Activated CD4-positive, alpha-beta T cell treated with anti-CD3 and anti-CD28 coated beads for 36 hours (primary cell): Measurements from ENCODE around the gene PIK3CD. TPM values are rescaled to one million over a fixed set of nuclear protein-coding genes. Genes with fewer than 3 reads are reported as not detected.

ENCODE experiments used
- ATAC-seq: fragments of 200-7000 bp; cut with Tn5 transposase; one replicate; pipeline ENCODE4 v1.10.0; 2021; ENCODE audit warnings: mild to moderate bottlenecking, moderate library complexity
- CTCF ChIA-PET: fragments of 350-600 bp; sonication (Branson Sonifier 250); formaldehyde crosslinking; loops from one replicate; lab custom pipeline; 2021; ENCODE audit warnings: antibody characterized with exemption; lab: Charles Lee
- POLR2A ChIA-PET: fragments of 350-600 bp; sonication (Branson Sonifier 250); formaldehyde crosslinking; loops from one replicate; lab custom pipeline; 2021; ENCODE audit warnings: antibody characterized with exemption, inconsistent platforms; lab: Charles Lee
- DNase-seq: peaks from one replicate; pipeline ENCODE4 v3.0.0-alpha.2; 2020
- H3K27ac Mint-ChIP-seq: one replicate; pipeline ENCODE4 v1.8.0; 2021; ENCODE audit warnings: mixed read lengths
- H3K27me3 Mint-ChIP-seq: one replicate; pipeline ENCODE4 v1.8.0; 2021; ENCODE audit warnings: mixed read lengths
- H3K36me3 Mint-ChIP-seq: one replicate; pipeline ENCODE4 v1.8.0; 2021; ENCODE audit warnings: low read depth, mixed read lengths
- H3K4me1 Mint-ChIP-seq: one replicate; pipeline ENCODE4 v1.8.0; 2021; ENCODE audit warnings: mixed read lengths
- H3K4me3 Mint-ChIP-seq: one replicate; pipeline ENCODE4 v1.8.0; 2021; ENCODE audit warnings: mild to moderate bottlenecking, moderate library complexity, mixed read lengths
- H3K9me3 Mint-ChIP-seq: one replicate; pipeline ENCODE4 v1.8.0; 2021; ENCODE audit warnings: low read depth, mixed read lengths
- intact Hi-C, 2 experiments: fragments of 100-400 bp; cut with DNase I in 1 of 2; cut with micrococcal nuclease in 1 of 2; formaldehyde crosslinking; loops; one replicate each; pipeline versions ENCODE4 v1.14.2 to v1.15.1; 2022 to 2024; cut with DNase I, micrococcal nuclease
- total RNA-seq, 2 experiments: library from RNA; stranded (reverse); gene quantifications; one replicate each; pipeline ENCODE4 v1.2.3, GENCODE V29; 2021

Gene PIK3CD
- 100 to 1,000 TPM in 1 of 2 experiments, 10 to 100 TPM in 1; 96.4 to 114 TPM for total RNA-seq

DNA sequence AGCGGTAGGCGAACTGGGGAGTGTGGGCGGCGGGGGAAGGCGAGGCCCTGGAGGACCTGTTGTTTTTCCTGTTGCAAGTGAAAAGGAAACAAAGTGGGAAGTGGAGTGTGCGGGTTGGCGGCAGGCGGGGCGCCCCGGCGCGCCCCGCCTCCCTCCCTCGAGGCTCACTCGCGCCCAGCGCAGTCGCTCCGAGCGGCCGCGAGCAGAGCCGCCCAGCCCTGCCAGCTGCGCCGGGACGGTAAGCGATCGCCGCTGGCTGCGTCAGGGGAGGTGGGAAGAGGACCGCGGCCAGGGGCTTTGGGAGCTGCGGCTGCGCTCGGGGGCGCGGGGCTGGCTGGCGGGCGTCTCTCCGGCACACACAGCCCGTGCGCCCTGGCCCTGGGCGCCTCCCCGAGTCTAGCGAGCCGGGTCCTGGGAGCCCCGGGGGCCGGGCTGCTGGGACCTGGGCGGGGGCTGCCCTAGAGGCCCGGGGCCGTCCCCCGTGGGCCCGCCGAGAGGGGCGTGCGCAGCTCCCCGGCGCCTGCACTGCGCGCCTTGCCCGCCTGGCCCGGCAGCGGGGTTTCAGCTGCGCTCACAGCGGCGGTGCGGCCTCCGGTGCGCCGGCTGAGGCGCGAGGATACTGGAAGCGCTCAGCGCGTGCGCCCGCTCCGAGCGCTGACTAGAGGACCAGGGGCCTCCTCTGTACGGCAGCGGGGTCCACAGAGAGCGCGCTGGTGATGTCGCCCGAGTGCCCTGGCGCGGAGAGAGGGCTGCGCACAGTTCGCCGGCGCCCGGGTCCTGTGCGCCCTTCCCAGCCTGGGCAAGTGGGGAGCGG lies at the start of gene PIK3CD:
Gene PIK3CD (plus strand): TSS at position 167 of the 814 bp plus-strand sequence. CDS start 58,725 bp downstream, outside the sequence.
- intact Hi-C loops = loop anchor here (1.0 to 10.0 kb wide), 6 partner anchors 66 to 1254 kb away; partner anchors contain the start of gene ENO1 (in 1 of the 2)
- peak within 1 kb of the TSS; percentile 99 for H3K27ac Mint-ChIP-seq
- ChIA-PET POLR2A (interaction anchor here (0.9 to 5.8 kb wide), 2 partner anchors 22 to 70 kb away, joined by 4 to 49 read pairs; no protein-coding TSS in a partner anchor), CTCF (interaction anchor here (0.5 to 9.2 kb wide), 9 partner anchors 12 to 647 kb away, joined by 3 to 100 read pairs (median 4); no protein-coding TSS in a partner anchor)
- peaks cover 22% of the 10 kb centered on the region for H3K36me3 Mint-ChIP-seq
- peak within 1 kb of the TSS; percentile 98 for H3K4me3 Mint-ChIP-seq
- no peaks in the 10 kb centered on the region for H3K27me3 Mint-ChIP-seq
- DNase-seq (peak; percentile 69), ATAC-seq (peak; percentile 24)
- H3K9me3 Mint-ChIP-seq = no peaks in the 10 kb centered on the region
- H3K4me1 Mint-ChIP-seq = peaks cover 51% of the 10 kb centered on the region

DNA sequence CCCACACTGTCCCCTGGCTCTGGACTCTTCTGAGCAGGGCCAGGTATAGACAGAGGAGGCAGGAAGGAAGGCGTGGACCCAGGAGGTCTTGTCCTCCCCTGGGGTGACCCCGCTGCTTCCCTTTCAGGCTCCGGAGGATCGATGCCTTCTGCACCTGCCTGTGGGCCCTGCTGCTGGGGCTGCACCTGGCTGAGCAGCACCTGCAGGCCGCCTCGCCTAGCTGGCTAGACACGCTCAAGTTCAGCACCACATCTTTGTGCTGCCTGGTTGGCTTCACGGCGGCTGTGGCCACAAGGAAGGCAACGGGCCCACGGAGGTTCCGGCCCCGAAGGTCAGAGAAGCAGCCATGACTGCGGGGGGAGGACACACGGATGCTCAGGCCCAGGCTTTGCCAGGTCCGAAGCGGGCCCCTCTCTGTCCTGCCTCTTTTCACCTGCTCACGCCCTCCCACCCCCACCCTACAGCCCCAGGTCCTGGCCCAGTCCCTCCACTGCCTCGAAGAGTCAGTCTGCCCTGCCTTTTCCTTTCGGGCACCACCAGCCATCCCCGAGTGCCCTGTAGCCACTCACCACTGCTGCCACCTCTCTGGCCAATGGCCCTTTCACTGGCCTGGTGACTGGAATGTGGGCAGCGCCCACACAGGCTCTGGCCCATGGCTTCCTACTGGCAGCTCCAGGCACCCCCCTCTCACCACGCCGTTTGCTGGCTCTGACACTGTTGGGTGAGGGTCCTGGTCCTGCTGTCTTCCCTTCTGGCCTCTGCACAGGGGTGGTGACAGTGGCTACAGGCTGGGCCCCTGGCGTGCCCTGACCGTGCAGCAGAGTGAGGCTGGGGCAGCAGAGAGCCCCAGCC lies 49.4 kb upstream of the PIK3CD start:
- H3K4me1 Mint-ChIP-seq = no peaks in the 10 kb centered on the region
- ATAC-seq (no peak), DNase-seq (no peak)
- no peak overlapping the region for H3K27ac Mint-ChIP-seq
- intact Hi-C loops = no loop called here
- ChIA-PET CTCF (no interaction called here), POLR2A (no interaction called here)
- H3K9me3 Mint-ChIP-seq = no peaks in the 10 kb centered on the region
- no peaks in the 10 kb centered on the region for H3K27me3 Mint-ChIP-seq
- H3K36me3 Mint-ChIP-seq = peaks cover 9% of the 10 kb centered on the region
- H3K4me3 Mint-ChIP-seq = no peak overlapping the region

DNA sequence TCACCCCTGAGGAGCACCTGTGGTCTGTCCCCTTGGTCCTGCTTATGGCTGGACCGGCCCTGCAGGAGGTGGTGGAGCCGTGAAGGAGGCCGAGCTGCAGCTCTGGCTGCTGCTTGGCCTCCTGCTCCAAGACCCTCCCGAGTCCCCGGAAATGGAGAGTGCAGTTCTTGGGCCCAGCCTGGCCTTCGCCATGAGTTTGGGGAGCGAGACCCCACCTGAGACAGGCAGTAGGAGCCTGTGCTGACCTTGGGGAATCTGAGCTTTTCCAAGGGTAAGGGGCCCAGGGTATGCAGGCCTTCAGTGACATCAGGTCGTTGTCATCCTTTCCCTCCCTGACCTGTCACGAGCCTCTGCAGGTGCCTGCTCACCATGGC lies 48.8 kb upstream of the PIK3CD start:
- Mint-ChIP-seq H3K36me3 (peaks cover 7% of the 10 kb centered on the region), H3K4me3 (no peak overlapping the region), H3K4me1 (no peaks in the 10 kb centered on the region), H3K27me3 (no peaks in the 10 kb centered on the region), H3K9me3 (no peaks in the 10 kb centered on the region), H3K27ac (no peak overlapping the region)
- ChIA-PET POLR2A (no interaction called here), CTCF (no interaction called here)
- DNase-seq = no peak
- ATAC-seq = no peak
- intact Hi-C loops = no loop called here

DNA sequence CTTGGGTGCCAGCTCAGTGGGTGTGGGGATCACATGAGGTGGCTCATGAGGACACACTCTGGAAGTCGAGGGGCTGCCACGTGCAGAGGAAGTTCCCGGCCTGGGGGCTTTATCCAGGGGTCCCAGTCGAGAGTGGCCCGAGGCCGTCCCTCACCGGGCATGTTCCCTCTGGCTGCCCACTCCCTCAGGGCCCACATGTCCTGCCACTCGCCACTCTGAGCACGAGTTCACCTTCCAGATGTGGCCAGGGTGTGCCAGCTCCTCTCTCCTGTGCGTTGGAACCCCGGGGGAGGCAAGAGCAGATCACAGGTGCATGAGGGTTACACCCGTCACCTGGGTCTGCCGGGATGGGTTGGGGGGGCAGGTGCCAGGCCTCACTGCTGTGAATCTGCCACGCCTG lies 48.2 kb upstream of the PIK3CD start:
- Mint-ChIP-seq H3K4me1 (no peaks in the 10 kb centered on the region), H3K4me3 (no peak overlapping the region), H3K27ac (no peak overlapping the region), H3K36me3 (peaks cover 3% of the 10 kb centered on the region), H3K27me3 (no peaks in the 10 kb centered on the region), H3K9me3 (no peaks in the 10 kb centered on the region)
- no peak for ATAC-seq
- DNase-seq = no peak
- ChIA-PET CTCF (no interaction called here), POLR2A (no interaction called here)
- intact Hi-C loops = no loop called here

DNA sequence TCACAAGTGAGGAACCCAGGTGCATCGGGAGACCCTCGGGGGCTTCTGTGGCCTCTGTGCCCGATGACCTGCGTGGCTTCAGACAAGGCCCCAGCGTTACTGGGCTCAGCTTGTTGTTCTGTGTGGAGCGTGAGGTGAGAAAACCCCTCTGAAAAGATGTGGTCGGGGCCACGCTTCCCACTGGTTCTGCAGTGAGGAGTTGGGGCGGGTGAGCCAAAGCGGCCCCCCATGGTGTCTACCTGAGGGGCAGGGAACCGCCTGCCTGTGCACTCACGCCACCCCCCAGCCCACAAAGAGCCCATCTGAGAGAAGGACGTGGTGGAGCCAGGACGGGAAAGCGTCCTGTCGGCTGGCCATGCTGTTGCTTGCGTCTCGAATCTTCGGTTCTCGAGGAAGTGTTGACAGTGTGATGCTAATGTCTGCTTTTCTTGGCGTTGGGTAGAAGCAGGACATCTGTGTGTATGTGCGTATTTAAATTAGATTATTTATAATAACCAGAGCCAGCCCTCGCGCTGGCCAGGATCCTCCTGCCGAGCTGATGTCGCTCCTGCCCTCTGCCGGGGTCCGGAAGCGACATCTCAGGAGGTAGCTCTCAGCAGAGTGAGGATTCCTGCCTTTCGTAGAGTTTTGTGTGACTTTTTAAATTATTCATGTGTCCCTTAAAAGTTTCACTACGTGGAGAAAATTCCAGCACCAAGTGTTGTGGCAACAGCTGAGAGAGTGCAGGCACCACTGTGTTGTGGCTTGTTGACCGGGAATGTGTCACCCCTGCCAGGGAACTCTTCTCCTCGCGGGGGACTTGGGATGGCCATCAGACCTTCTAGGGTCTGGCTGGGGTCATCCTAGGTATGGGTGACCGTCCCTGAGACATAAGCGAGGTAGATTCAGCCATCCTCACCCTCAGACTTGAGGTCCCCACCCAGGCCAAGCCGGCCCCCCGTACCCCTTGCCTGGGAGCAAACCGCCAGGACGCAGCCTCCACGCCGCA lies 47.5 kb upstream of the PIK3CD start:
- no peak for DNase-seq

DNA sequence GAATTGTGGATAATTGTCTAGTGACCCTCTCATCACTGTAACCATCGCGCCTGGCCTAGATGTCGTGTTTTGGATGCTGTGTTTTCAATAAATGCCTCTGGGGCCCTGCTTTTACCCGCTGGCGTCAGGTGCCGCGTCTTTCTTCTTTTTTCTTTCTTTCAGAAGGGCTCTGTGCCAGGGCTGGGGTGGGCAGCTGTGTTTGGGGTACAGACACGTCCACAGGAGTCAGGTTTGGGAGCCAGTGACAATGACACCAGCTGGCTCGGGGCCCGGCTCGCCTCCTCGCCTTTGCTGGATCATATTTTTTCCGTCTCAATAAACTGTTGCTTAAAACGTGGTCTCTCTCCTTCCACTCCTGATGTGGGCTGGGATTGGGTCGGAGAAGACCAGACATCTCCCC lies 46.7 kb upstream of the PIK3CD start:
- H3K4me3 Mint-ChIP-seq = no peak overlapping the region
- no peak overlapping the region for H3K27ac Mint-ChIP-seq
- no peak for DNase-seq
- ChIA-PET POLR2A (no interaction called here), CTCF (no interaction called here)
- H3K9me3 Mint-ChIP-seq = no peaks in the 10 kb centered on the region
- no peaks in the 10 kb centered on the region for H3K27me3 Mint-ChIP-seq
- peaks cover 3% of the 10 kb centered on the region for H3K36me3 Mint-ChIP-seq
- ATAC-seq = no peak
- intact Hi-C loops = no loop called here
- no peaks in the 10 kb centered on the region for H3K4me1 Mint-ChIP-seq

More for the DNA sequence above, 47.5 kb upstream of the PIK3CD start:
- Mint-ChIP-seq H3K27ac (no peak overlapping the region), H3K4me1 (no peaks in the 10 kb centered on the region), H3K4me3 (no peak overlapping the region), H3K36me3 (peaks cover 3% of the 10 kb centered on the region), H3K27me3 (no peaks in the 10 kb centered on the region), H3K9me3 (no peaks in the 10 kb centered on the region)
- intact Hi-C loops = no loop called here
- ChIA-PET POLR2A (interaction anchor here (0.5 kb wide), 1 partner anchor 25 kb away, joined by 3 read pairs; no protein-coding TSS in a partner anchor), CTCF (no interaction called here)
- no peak for ATAC-seq

DNA sequence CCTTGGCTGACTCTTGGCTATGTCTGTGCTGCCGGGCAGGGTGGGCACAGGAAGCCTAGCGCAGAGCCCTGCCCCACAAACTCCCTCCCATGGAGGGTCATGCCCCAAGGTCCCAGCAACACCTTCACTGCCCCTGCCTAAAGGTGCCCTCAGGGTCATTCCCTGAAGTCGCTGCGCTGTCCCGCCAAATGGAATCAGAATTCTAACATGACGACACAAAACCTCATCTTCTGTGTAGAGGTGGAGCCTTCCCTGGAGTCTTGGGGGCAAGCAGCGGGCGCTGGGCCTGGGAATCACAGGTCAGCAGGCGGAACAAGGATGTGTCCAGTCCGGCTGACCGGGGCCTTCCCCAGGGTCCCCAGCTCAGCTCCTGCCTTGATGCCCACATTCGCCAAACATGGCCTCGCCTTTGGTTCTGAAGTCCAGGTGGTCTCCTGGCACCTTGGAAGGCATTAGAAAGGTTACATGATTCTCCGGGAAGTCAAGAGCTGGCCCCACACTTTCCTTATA lies 45.5 kb upstream of the PIK3CD start:
- no peaks in the 10 kb centered on the region for H3K4me1 Mint-ChIP-seq
- ChIA-PET POLR2A (interaction anchor here (1.0 kb wide), 1 partner anchor 15 kb away, joined by 3 read pairs; no protein-coding TSS in a partner anchor), CTCF (no interaction called here)
- no peak overlapping the region for H3K4me3 Mint-ChIP-seq
- no peak for ATAC-seq
- H3K9me3 Mint-ChIP-seq = no peaks in the 10 kb centered on the region
- H3K36me3 Mint-ChIP-seq = peaks cover 7% of the 10 kb centered on the region
- intact Hi-C loops = no loop called here
- DNase-seq = no peak
- no peaks in the 10 kb centered on the region for H3K27me3 Mint-ChIP-seq
- H3K27ac Mint-ChIP-seq = no peak overlapping the region

DNA sequence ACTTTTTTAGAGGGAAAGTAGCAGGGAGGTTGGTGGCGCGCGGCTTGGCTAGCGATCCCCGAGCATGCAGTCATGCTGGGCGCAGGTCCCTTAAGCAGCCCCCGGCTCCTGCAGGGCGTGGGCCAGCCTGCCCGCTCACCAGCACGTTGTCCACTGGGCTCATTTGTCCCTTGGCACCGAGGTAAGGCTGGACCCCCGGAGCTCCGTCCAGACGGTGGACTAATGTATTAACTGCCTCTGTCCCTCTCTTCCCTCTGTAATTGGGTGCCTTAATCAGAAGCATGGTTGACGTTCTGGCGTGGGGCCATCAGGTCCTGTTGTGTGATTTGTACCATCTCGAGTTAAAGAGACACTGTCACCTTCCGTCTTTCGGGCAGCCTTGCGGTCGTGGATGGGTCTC lies 45.1 kb upstream of the PIK3CD start:
- no peak overlapping the region for H3K4me3 Mint-ChIP-seq
- ATAC-seq (no peak), DNase-seq (no peak)
- ChIA-PET POLR2A (no interaction called here), CTCF (no interaction called here)
- H3K27ac Mint-ChIP-seq = no peak overlapping the region
- intact Hi-C loops = no loop called here
- no peaks in the 10 kb centered on the region for H3K4me1 Mint-ChIP-seq
- H3K27me3 Mint-ChIP-seq = no peaks in the 10 kb centered on the region
- peaks cover 8% of the 10 kb centered on the region for H3K36me3 Mint-ChIP-seq
- no peaks in the 10 kb centered on the region for H3K9me3 Mint-ChIP-seq

DNA sequence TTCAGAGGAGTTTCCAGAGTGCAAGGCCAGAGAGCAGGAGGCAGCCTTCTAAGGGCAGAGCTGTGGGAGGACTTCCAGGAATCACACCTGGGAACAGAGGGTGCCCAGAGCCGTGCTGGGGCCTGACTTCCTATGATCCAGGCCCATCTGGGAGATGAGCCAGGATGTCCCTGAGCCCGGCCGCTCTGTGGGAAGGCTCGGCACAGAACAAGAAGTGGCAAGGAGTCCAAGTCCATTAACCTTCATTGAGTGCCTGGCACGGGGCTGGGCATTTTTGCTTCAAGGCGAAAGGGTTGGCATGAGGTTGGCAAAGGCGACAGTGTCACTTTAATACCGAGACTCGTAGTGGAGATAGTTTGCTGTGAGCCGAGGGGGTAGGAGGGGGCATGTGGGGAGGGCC lies 44.6 kb upstream of the PIK3CD start:
- Mint-ChIP-seq H3K4me3 (no peak overlapping the region), H3K27me3 (no peaks in the 10 kb centered on the region), H3K9me3 (no peaks in the 10 kb centered on the region), H3K36me3 (peaks cover 8% of the 10 kb centered on the region), H3K4me1 (no peaks in the 10 kb centered on the region), H3K27ac (no peak overlapping the region)
- intact Hi-C loops = no loop called here
- CTCF ChIA-PET = no interaction called here
- no peak for ATAC-seq
- DNase-seq = no peak
- POLR2A ChIA-PET = interaction anchor here (1.1 kb wide), 1 partner anchor 15 kb away, joined by 3 read pairs; no protein-coding TSS in a partner anchor

DNA sequence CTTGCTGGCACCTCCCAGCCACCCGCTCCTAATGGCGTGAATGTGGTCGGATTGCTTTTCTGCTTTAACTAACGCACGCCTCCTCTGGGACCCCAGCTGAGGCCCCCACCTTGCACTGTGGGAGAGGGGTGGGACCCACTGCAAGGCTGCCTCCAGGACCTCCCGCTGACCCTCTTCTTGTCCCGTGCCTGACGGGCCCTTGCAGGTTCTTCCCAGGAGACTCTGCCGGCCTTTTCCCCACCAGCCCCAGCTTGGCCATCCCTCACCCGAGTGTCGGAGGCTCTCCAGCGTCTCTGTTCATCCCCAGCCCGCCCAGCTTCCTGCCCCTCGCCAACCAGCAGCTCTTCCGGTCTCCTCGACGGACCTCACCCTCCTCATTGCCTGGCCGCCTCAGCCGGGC lies 44.2 kb upstream of the PIK3CD start:
- ChIA-PET POLR2A (interaction anchor here (1.1 kb wide), 1 partner anchor 14 kb away, joined by 3 read pairs; no protein-coding TSS in a partner anchor), CTCF (no interaction called here)
- Mint-ChIP-seq H3K36me3 (peaks cover 8% of the 10 kb centered on the region), H3K4me1 (no peaks in the 10 kb centered on the region), H3K27ac (no peak overlapping the region), H3K9me3 (no peaks in the 10 kb centered on the region), H3K4me3 (no peak overlapping the region), H3K27me3 (no peaks in the 10 kb centered on the region)
- intact Hi-C loops = no loop called here
- DNase-seq (no peak), ATAC-seq (no peak)
